Measurements from ENCODE around the gene RGL1.

DNA sequence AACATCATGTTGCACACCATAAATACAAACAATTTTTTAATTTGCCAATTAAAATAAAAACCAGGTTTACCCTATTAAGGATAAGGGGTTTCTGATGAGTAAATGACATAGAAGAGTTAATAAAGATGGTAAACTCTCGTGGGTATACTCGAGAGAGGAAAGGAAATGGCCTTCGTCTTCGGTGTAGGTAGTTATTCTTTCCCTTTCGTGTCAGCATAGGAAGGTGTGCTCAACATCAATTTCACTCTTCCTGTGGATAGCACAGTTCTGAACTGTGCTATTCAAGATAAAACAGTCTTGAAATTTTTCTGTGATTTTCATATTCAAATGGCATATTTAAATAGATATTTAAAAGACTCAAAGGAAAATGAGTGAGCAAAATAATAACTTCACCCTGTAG is 98.2 kb downstream of the RGL1 start:
- TF ChIP-seq ARNT (IDR thresholded peaks at IDR 0.05) (no peak), POLR2A (conservative IDR thresholded peaks at IDR 0.05) (no peak), ELF1 (tag; IDR thresholded peaks at IDR 0.05) (no peak), ZNF274 (IDR thresholded peaks at IDR 0.05; ENCODE audit: borderline replicate concordance, low read depth, low read length) (no peak), LEF1 (IDR thresholded peaks at IDR 0.05) (no peak), NR2C2 (CRISPR knock-in tag; IDR thresholded peaks at IDR 0.05) (no peak), NR2C2 (tag; IDR thresholded peaks at IDR 0.05) (no peak), EZH2 (IDR thresholded peaks at IDR 0.05; ENCODE audit: borderline replicate concordance, low read depth, low read length) (no peak), FOXK2 (conservative IDR thresholded peaks at IDR 0.05 in 1 of 2, IDR thresholded peaks at IDR 0.05 in 1 of 2; ENCODE audit: low read depth in 2 of 2) (no peak)
- TF ChIP-seq, protein P1, sequence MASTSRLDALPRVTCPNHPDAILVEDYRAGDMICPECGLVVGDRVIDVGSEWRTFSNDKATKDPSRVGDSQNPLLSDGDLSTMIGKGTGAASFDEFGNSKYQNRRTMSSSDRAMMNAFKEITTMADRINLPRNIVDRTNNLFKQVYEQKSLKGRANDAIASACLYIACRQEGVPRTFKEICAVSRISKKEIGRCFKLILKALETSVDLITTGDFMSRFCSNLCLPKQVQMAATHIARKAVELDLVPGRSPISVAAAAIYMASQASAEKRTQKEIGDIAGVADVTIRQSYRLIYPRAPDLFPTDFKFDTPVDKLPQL (IDR thresholded peaks at IDR 0.05; ENCODE audit: extremely low read depth, insufficient read length), result no peak
- TF ChIP-seq, protein P2, sequence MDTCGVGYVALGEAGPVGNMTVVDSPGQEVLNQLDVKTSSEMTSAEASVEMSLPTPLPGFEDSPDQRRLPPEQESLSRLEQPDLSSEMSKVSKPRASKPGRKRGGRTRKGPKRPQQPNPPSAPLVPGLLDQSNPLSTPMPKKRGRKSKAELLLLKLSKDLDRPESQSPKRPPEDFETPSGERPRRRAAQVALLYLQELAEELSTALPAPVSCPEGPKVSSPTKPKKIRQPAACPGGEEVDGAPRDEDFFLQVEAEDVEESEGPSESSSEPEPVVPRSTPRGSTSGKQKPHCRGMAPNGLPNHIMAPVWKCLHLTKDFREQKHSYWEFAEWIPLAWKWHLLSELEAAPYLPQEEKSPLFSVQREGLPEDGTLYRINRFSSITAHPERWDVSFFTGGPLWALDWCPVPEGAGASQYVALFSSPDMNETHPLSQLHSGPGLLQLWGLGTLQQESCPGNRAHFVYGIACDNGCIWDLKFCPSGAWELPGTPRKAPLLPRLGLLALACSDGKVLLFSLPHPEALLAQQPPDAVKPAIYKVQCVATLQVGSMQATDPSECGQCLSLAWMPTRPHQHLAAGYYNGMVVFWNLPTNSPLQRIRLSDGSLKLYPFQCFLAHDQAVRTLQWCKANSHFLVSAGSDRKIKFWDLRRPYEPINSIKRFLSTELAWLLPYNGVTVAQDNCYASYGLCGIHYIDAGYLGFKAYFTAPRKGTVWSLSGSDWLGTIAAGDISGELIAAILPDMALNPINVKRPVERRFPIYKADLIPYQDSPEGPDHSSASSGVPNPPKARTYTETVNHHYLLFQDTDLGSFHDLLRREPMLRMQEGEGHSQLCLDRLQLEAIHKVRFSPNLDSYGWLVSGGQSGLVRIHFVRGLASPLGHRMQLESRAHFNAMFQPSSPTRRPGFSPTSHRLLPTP (IDR thresholded peaks at IDR 0.05; ENCODE audit: borderline replicate concordance, extremely low read depth, insufficient read length), result no peak
- TF ChIP-seq, protein P3, sequence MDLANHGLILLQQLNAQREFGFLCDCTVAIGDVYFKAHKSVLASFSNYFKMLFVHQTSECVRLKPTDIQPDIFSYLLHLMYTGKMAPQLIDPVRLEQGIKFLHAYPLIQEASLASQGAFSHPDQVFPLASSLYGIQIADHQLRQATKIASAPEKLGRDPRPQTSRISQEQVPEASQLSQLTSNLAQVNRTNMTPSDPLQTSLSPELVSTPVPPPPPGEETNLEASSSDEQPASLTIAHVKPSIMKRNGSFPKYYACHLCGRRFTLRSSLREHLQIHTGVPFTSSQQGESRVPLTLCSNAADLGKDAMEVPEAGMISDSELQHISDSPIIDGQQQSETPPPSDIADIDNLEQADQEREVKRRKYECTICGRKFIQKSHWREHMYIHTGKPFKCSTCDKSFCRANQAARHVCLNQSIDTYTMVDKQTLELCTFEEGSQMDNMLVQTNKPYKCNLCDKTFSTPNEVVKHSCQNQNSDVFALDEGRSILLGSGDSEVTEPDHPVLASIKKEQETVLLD (IDR thresholded peaks at IDR 0.05), result no peak

Measured in K562 (cell line).